Transverse colon (tissue), 4 donors: ENCODE results near the gene CD28.

Experiments
- POLR2A ChIP-seq: fragments of 450-650 bp; IDR thresholded peaks from one replicate; pipeline ENCODE4 v1.6.1; 2016; ENCODE audit warnings: antibody characterized with exemption, mild to moderate bottlenecking, moderate library complexity
- POLR2AphosphoS5 ChIP-seq, 3 donors: sonication (generic); formaldehyde crosslinking; IDR thresholded peaks; one replicate each; pipeline ENCODE4 v1.6.1; 2016; ENCODE audit warnings: antibody characterized with exemption in 3 of 3
- TF ChIP-seq, protein P1 (sequence below), 5 experiments: fragments of 200-600 bp in 3 of 5; fragments of 450-650 bp in 2 of 5; sonication (generic) in 3 of 5; IDR thresholded peaks; 1 replicate in 2 of 5; 2 replicates in 3 of 5; pipeline ENCODE4 v1.5.1; 2016 to 2017; ENCODE audit warnings: antibody characterized with exemption in 5 of 5, inconsistent platforms in 3 of 5, mild to moderate bottlenecking in 2 of 5, moderate library complexity in 1 of 5

DNA sequence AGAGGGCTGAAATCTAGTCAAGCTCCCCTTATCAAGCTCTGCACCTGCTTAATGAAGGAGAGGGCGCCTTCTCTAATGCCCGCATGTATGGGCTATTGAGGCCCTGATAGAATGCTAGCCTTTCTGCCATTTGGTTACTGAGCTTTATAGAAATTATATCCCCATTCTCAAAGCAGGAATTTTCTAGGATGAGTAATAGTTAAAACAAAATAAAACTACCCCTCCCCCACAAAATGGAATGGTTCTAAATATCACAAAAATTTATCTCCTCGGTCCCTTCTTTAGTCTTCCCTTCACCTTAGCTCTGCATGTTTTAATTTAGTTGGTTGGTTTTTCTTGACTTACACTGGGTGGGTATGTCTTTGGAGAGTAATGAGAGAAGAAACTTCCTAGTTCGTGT, 37.7 kb downstream of the CD28 start:
- TF ChIP-seq, protein P1, sequence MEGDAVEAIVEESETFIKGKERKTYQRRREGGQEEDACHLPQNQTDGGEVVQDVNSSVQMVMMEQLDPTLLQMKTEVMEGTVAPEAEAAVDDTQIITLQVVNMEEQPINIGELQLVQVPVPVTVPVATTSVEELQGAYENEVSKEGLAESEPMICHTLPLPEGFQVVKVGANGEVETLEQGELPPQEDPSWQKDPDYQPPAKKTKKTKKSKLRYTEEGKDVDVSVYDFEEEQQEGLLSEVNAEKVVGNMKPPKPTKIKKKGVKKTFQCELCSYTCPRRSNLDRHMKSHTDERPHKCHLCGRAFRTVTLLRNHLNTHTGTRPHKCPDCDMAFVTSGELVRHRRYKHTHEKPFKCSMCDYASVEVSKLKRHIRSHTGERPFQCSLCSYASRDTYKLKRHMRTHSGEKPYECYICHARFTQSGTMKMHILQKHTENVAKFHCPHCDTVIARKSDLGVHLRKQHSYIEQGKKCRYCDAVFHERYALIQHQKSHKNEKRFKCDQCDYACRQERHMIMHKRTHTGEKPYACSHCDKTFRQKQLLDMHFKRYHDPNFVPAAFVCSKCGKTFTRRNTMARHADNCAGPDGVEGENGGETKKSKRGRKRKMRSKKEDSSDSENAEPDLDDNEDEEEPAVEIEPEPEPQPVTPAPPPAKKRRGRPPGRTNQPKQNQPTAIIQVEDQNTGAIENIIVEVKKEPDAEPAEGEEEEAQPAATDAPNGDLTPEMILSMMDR (IDR thresholded peaks at IDR 0.05) = no peak
- TF ChIP-seq POLR2A = no peak
- TF ChIP-seq POLR2AphosphoS5 (IDR thresholded peaks at IDR 0.05) = no peak
